GDM1 (cell line): ENCODE data around the gene PHKA1.
"Not testable (repeated sequence)": the region's sequence is repeated elsewhere in the genome, so short reads cannot be mapped to it uniquely, and the experiment has no call there.

Experiments used
- DNase-seq: peaks from one replicate; lab custom pipeline; 2025; lab: John Stamatoyannopoulos, UW

PHKA1 gene

GRCh38 chrX:72713599-72714477, at the start of gene PHKA1:
TSS of gene PHKA1 (minus strand) at chrX:72714306. CDS start at chrX:72713880, 426 bp downstream.
- DNase-seq, result not testable (repeated sequence)

- not testable (repeated sequence) for DNase-seq
Observed at GRCh38 chrX:72760454-72760853, 46.3 kb upstream of the PHKA1 start.

- not testable (repeated sequence) for DNase-seq
Observed at GRCh38 chrX:72748545-72748944, 34.4 kb upstream of the PHKA1 start.

- not testable (repeated sequence) for DNase-seq
Observed at GRCh38 chrX:72745546-72745945, 31.4 kb upstream of the PHKA1 start.

- no peak for DNase-seq
Observed at GRCh38 chrX:72735561-72735960, 21.5 kb upstream of the PHKA1 start.

GRCh38 chrX:72733636-72734035, 19.5 kb upstream of the PHKA1 start:
- DNase-seq, result not testable (repeated sequence)

GRCh38 chrX:72727846-72728245, 13.7 kb upstream of the PHKA1 start:
- no peak for DNase-seq

GRCh38 chrX:72716766-72717165, 2.7 kb upstream of the PHKA1 start:
- DNase-seq, result no peak

- no peak for DNase-seq
Observed at GRCh38 chrX:72715546-72715945, 1.4 kb upstream of the PHKA1 start.

- DNase-seq, result no peak
Observed at GRCh38 chrX:72714478-72714916, 391 bp upstream of the PHKA1 start.

GRCh38 chrX:72713130-72713529, 976 bp downstream of the PHKA1 start:
- no peak for DNase-seq

GRCh38 chrX:72712094-72712755, 1.9 kb downstream of the PHKA1 start:
- DNase-seq, result no peak

GRCh38 chrX:72705814-72706213, 8.3 kb downstream of the PHKA1 start:
- no peak for DNase-seq

- no peak for DNase-seq
Observed at GRCh38 chrX:72705111-72705510, 9.0 kb downstream of the PHKA1 start.

GRCh38 chrX:72694170-72694569, 19.9 kb downstream of the PHKA1 start:
- DNase-seq, result no peak

GRCh38 chrX:72693477-72693876, 20.6 kb downstream of the PHKA1 start:
- no peak for DNase-seq

GRCh38 chrX:72687396-72687795, 26.7 kb downstream of the PHKA1 start:
- no peak for DNase-seq

- DNase-seq, result no peak
Observed at GRCh38 chrX:72685810-72686456, 28.2 kb downstream of the PHKA1 start.

GRCh38 chrX:72685018-72685417, 29.1 kb downstream of the PHKA1 start:
- no peak for DNase-seq

GRCh38 chrX:72683631-72684030, 30.5 kb downstream of the PHKA1 start:
- no peak for DNase-seq

- DNase-seq, result no peak
Observed at GRCh38 chrX:72676465-72676864, 37.6 kb downstream of the PHKA1 start.

GRCh38 chrX:72673951-72674350, 40.2 kb downstream of the PHKA1 start:
- not testable (repeated sequence) for DNase-seq

- DNase-seq, result not testable (repeated sequence)
Observed at GRCh38 chrX:72669508-72669907, 44.6 kb downstream of the PHKA1 start.
